WTC11 (cell line): ENCODE data around the gene WNT2. TPM values are rescaled to one million over a fixed set of nuclear protein-coding genes. Genes with fewer than 3 reads are reported as not detected.

Experiments
- ATAC-seq: fragments of 200-7000 bp; cut with Tn5 transposase; 2 replicates; pipeline ENCODE4 v1.10.0; 2021; ENCODE audit warnings: mild to moderate bottlenecking, moderate library complexity
- CTCF ChIA-PET: fragments of 300-600 bp; sonication (Branson Sonifier 250); formaldehyde crosslinking; loops from one replicate; lab custom pipeline; 2021; ENCODE audit warnings: antibody characterized with exemption; lab: Charles Lee
- POLR2A ChIA-PET: fragments of 350-600 bp; sonication (Branson Sonifier 250); formaldehyde crosslinking; loops from one replicate; lab custom pipeline; 2021; ENCODE audit warnings: antibody characterized with exemption; lab: Charles Lee
- DNase-seq: peaks from one replicate; pipeline ENCODE4 v3.0.0; 2021; ENCODE audit warnings: low spot score
- H3K27ac Mint-ChIP-seq: 2 replicates; pipeline ENCODE4 v1.8.0; 2021; ENCODE audit warnings: mixed read lengths
- H3K27me3 Mint-ChIP-seq: 2 replicates; pipeline ENCODE4 v1.8.0; 2021; ENCODE audit warnings: low read depth, mild to moderate bottlenecking, moderate library complexity, mixed read lengths
- H3K36me3 Mint-ChIP-seq: 2 replicates; pipeline ENCODE4 v1.8.0; 2021; ENCODE audit warnings: mixed read lengths
- H3K4me1 Mint-ChIP-seq: 2 replicates; pipeline ENCODE4 v1.8.0; 2022; ENCODE audit warnings: mixed read lengths
- H3K4me3 Mint-ChIP-seq: 2 replicates; pipeline ENCODE4 v1.8.0; 2021; ENCODE audit warnings: mild to moderate bottlenecking, moderate library complexity, mixed read lengths
- H3K9me3 Mint-ChIP-seq: 2 replicates; pipeline ENCODE4 v1.8.0; 2021; ENCODE audit warnings: mixed read lengths
- AR ChIP-seq: fragments of 250-450 bp; sonication (Bioruptor Pico); IDR thresholded peaks from 2 replicates; pipeline ENCODE4 v1.9.0; 2021; ENCODE audit warnings: mild to moderate bottlenecking
- CREB1 ChIP-seq: sonication (generic); formaldehyde crosslinking; IDR thresholded peaks from 2 replicates; pipeline ENCODE4 v1.8.0; 2023; ENCODE audit warnings: mild to moderate bottlenecking, missing genetic modification reagents
- E2F5 ChIP-seq: sonication (generic); formaldehyde crosslinking; IDR thresholded peaks from 2 replicates; pipeline ENCODE4 v1.8.1; 2022; ENCODE audit warnings: mild to moderate bottlenecking, moderate library complexity, missing genetic modification reagents
- ESRRA ChIP-seq: sonication (generic); formaldehyde crosslinking; IDR thresholded peaks from 2 replicates; pipeline ENCODE4 v1.8.1; 2022; ENCODE audit warnings: mild to moderate bottlenecking, missing genetic modification reagents, borderline replicate concordance
- OVOL2 ChIP-seq: fragments of 250-450 bp; sonication (Bioruptor Pico); IDR thresholded peaks from 2 replicates; pipeline ENCODE4 v1.9.0; 2021; ENCODE audit warnings: mild to moderate bottlenecking, borderline replicate concordance
- ZNF121 ChIP-seq: sonication (generic); formaldehyde crosslinking; IDR thresholded peaks from 2 replicates; pipeline ENCODE4 v1.8.0; 2023; ENCODE audit warnings: missing genetic modification reagents
- ZNF138 ChIP-seq: sonication (generic); formaldehyde crosslinking; conservative IDR thresholded peaks from 2 replicates; pipeline ENCODE4 v1.8.1; 2022; ENCODE audit warnings: mild to moderate bottlenecking, moderate library complexity, missing genetic modification reagents
- ZNF671 ChIP-seq: fragments of 250-450 bp; sonication (Bioruptor Pico); IDR thresholded peaks from 2 replicates; pipeline ENCODE4 v1.8.0; 2021; ENCODE audit warnings: mild to moderate bottlenecking
- total RNA-seq: library from RNA; stranded (reverse); gene quantifications from 3 replicates; pipeline ENCODE4 v1.2.3, GENCODE V29; 2021
- TF ChIP-seq, protein P1 (sequence below): fragments of 250-450 bp; sonication (Bioruptor Pico); IDR thresholded peaks from 2 replicates; pipeline ENCODE4 v2.1.2; 2022; ENCODE audit warnings: mild to moderate bottlenecking, moderate library complexity

The WNT2 gene
- total RNA-seq, 1 experiment from 2014 or later: not detected

- TF ChIP-seq AR (CRISPR knock-in tag): no peak
- TF ChIP-seq ESRRA (CRISPR knock-in tag): no peak
Measured at GRCh38 chr7:117227091-117227490, 95.8 kb downstream of the WNT2 start (continued).

GRCh38 chr7:117225536-117225935 is 97.3 kb downstream of the WNT2 start:
- no peaks in the 10 kb centered on the region for H3K36me3 Mint-ChIP-seq
- no peaks in the 10 kb centered on the region for H3K9me3 Mint-ChIP-seq
- no peak for DNase-seq
- POLR2A ChIA-PET: no interaction called here
- TF ChIP-seq, protein P1, sequence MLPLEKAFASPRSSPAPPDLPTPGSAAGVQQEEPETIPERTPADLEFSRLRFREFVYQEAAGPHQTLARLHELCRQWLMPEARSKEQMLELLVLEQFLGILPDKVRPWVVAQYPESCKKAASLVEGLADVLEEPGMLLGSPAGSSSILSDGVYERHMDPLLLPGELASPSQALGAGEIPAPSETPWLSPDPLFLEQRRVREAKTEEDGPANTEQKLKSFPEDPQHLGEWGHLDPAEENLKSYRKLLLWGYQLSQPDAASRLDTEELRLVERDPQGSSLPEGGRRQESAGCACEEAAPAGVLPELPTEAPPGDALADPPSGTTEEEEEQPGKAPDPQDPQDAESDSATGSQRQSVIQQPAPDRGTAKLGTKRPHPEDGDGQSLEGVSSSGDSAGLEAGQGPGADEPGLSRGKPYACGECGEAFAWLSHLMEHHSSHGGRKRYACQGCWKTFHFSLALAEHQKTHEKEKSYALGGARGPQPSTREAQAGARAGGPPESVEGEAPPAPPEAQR (CRISPR knock-in tag): no peak
- TF ChIP-seq CREB1 (CRISPR knock-in tag) (no peak), ZNF671 (CRISPR knock-in tag) (no peak), E2F5 (CRISPR knock-in tag) (no peak), OVOL2 (CRISPR knock-in tag) (no peak), ZNF138 (CRISPR knock-in tag) (no peak), ESRRA (CRISPR knock-in tag) (no peak), ZNF121 (CRISPR knock-in tag) (no peak)
- H3K27ac Mint-ChIP-seq: no peak overlapping the region
- no peak overlapping the region for H3K4me3 Mint-ChIP-seq
- H3K4me1 Mint-ChIP-seq: peaks cover 8% of the 10 kb centered on the region
- CTCF ChIA-PET: interaction anchor here (1.5 kb wide), 1 partner anchor 12 kb away, joined by 6 read pairs; no protein-coding TSS in a partner anchor
- ATAC-seq: peak; percentile 20; the same call in 1 of the 2 replicates
- H3K27me3 Mint-ChIP-seq: no peaks in the 10 kb centered on the region

Other genes with a start within 250 kb of the WNT2 start
- not detected in 3 replicates for gene ASZ1, start 104.4 kb upstream of the WNT2 start, total RNA-seq
- 0.72 to 1.4 TPM (median 0.89 TPM) in 3 replicates for gene CFTR, start 157.0 kb upstream of the WNT2 start, total RNA-seq